Raji (cell line): ENCODE results near the gene PCSK6.

Experiments used
- POLR2A ChIP-seq: IDR thresholded peaks from 2 replicates; pipeline ENCODE4 v1.6.1; 2011; ENCODE audit warnings: low read depth, low read length, control low read depth; ENCODE audit not compliant: insufficient read depth

PCSK6 gene

DNA sequence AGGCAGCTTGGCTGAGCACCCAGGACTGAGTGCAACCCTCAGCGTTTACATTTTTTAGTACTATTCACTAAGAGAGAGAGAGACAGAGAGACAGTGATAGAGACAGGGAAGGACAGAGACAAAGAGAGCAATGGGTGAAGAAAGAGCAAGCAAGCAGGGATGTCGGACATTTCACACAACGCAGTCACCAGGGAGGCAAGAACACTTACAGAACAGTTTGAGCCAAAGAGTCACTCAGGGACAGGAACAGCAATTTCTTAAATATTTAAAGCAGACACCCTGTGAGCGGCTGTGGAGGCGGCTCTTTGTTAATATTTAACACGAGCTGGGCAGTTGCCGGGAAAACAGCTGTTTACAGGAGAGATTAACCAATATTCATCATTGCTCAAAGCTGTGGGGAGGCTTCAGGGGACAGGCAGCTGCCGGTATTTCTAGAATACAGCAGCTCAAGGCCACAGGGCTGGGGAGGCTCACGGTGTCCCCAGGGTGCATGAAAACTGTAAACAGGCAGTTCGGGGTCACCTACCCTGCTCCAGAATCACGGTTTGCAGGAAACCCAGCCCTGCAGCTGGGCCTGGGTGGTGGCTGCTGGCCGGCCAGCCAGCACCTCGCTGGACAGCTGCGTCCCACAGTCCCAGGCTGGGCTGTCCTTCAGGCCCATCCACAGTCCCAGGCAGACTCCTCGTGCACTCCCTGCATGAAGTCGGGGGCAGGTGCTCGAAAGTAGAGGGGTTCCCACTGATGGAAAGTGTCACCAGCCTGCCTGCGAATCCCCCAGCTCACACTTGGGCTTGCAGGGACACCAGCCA lies 38.8 kb upstream of the PCSK6 start:
- TF ChIP-seq POLR2A = no peak

DNA sequence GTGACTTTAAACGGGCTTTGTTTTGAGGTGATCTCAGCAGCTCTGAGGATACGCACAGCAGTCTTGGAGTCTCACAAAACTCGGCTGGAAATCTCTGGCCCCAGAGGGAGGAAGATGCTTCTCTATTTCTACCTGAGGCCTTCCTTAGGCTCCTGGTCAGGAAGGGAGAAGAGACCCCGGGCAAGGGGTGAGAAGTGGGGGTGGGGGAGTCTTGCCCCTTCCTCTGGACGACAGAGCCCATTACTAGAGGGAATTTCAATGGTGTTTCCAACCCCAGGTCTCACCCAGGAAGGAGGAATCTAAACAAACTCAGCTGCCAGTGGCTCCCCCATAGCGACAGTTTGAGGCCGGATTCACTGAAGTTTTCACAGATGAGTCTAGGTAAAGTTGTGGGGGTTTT lies 37.4 kb upstream of the PCSK6 start:
- no peak for TF ChIP-seq POLR2A

DNA sequence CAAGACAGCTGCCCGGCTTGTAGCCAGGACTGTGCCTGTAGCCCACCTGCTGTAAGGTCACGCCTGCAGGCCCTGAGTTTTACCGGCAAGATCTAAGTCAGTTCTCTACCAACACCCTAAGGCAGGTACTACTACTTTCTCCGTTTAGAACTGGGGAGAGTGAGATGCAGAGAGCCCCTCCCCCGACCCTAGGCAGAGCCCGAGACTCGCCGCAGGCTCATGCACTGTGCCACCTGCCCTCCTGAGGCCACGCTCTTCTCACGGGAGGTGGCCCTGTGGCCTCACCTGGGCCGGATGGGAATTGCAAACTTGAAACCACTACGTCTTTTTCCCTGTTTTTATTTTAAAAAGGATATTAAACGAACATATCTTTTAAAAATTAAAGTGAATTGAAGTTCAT lies 36.9 kb upstream of the PCSK6 start:
- no peak for TF ChIP-seq POLR2A

DNA sequence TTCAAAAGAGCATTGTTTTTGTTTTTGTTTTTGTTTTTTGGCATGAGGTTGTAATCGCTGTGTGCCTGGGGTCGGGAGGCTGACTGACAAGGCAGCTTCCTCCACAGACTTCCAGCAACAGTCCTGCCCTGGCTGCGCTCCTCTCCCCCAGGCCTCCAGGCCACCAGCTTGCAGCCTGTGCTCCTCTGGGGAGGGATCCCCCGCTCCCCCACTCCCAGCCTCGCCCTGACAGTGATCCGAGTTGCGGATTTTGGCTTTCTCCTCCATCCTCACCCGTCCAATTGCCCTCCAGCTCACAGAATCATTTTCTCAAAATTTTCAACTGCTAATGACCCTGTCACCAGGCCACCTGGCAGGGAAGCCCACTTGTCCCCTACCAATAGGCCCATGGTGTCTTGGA lies 36.5 kb upstream of the PCSK6 start:
- TF ChIP-seq POLR2A = no peak

DNA sequence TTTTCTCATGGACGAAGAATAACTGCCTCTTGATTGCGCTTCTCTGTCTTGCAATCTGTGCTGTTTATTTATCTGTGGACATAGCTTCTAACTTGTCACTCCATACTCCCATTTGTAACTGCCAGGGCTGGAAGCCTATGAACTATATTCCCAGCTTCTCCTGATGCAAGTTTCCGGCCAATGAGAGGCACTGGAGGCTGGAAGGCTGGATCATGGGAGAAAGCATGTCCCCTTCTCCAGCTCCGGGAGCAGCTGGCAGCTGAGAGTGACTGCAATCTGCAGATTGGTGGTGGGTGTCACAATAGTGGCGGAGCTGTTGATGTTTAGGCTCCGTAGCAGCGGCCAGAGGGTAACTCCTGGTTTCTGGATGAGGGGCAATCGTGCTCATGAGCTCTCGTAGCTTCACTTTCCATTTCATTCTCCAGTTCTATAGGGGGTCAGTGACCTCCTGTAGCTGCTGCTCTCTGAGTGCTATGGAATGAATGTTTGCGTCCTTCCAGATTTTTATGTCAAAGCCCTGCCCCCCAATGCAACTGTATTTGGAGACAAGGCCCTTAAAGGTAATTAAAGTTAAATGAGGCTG lies 35.7 kb upstream of the PCSK6 start:
- TF ChIP-seq POLR2A = no peak

DNA sequence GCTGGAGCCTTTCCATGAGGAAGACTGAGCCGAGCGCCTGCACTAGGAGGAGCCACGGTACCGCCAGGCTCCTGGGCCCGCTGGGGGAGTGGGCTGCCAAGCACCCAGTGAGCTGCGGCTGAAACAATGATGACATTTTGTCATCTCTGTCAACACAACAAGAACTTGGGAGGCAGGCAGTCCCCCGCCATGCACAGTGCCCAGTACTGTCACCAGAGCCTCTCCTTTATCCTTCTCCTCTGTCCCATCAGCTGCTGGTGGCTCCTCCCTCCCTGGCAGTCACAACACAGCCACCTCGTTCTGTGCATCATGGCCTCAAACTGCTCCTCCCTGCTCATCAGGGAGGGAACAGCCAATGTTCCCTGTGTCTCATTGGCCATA lies 34.0 kb upstream of the PCSK6 start:
- no peak for TF ChIP-seq POLR2A

DNA sequence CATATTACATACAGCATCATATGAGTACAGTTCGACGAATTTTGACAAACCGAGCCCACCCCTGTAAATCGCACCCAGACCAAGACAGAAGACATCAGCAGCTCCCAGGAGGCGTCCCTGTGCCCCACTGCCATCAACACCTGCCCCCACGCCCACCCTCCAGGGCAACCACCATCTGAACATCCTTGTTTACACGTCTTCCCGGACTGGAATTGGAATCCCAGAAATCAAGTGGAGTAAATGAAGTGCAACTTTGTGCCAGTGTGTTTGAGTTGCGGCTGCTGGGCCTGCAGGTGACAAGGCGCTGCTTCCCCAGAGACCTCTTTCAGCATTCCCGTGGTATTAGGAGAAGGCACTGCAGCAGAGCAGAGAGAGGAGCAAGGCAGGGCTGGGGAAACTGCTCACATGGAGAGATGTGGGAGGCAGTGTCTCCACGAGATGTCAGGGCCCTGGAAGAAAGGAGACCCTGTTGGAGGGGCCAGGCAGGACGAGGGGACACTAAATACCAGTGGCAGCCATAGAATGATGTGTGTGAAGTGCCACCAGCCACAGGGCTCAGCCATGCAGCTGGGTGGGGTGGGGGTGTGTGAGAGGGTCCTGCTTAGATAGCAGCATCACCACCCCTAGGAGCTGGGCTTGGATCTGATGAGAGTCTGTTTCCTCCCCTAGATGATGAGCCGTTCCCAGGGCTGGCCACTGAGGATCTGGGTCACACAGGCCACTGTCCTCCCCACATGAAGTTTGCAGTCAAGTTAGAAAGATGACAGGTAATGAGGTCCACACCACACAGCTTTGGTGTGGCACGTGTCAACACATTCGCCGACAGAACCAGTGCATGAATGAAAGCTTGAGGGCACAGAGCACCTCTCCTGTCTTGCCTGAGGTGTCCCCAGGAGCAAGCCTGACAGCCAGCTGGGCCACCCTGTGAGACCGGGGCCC lies 33.4 kb upstream of the PCSK6 start:
- no peak for TF ChIP-seq POLR2A

DNA sequence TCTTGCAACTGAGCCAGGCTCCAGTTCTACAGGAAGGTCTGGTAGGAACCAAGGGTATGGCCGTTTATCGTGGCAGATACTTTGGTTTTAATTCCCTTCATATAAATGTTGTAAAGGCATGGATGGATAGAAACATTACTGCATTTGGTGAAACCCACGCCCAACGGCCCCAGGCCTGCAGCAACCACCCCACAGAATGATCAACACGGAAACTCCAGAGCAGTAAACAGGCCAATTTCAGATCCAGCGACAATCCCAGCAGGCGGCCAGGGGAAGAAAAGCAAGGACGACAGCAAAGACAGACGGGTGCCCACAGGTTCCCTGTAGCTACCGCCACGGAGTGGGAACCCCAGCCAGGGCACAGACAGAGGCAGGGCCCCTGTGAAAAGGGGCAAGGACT lies 32.6 kb upstream of the PCSK6 start:
- TF ChIP-seq POLR2A = no peak

DNA sequence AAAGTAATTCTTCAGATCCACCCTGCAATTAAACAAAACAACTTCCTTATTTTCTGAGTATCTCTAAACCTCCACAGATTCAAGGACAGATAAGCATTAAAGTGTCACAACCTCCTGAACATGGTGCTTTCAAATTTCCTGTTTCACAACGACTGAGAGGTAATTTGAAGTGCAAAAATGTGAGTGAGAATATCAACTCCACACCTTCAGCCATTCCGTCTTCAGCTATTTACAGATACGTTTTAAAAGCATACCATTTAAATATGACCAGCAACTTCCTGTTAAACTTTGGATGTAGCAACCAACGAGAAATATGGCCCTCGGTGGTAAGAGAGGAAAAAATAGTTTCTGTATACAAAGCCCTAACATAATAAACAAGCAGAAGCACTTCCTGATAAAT lies 32.1 kb upstream of the PCSK6 start:
- no peak for TF ChIP-seq POLR2A

DNA sequence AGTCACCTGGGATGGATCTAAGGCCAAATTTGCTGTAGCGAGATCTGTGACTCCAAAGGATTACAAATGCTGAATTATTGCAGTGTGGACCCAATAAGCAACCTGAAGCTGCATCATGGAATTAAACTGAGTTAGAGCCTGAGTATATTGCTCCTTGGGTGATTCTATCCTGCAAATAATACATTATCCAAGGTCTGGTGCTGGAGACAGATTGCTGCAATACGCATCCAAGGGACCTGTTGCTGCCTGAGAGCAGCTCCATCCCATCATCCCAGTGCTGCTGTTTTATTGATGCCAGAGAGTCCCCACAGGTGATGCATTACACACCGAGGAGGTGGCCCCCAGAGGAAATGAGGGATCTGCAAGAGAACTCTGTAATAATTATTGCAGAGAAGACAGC lies 31.6 kb upstream of the PCSK6 start:
- no peak for TF ChIP-seq POLR2A

DNA sequence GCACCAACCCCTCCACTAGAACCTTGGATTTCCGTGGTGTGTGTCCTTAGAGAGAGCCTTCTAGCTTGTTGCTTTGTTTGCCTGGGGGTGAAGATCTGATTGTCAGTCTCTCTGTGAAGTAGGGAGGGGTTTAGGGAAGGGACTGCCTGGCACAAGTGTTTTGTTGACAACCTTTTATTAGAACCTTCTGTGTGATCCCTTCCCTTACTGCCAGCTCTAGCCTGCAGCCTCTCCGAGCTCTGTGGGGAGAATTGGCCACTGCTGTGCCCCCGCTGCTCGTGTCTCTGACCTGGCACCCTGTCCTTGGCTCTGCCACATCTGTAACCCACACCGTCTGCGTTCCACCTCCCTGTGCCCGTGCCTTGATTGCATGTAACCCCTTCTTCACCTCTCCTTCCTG lies 30.9 kb upstream of the PCSK6 start:
- no peak for TF ChIP-seq POLR2A

DNA sequence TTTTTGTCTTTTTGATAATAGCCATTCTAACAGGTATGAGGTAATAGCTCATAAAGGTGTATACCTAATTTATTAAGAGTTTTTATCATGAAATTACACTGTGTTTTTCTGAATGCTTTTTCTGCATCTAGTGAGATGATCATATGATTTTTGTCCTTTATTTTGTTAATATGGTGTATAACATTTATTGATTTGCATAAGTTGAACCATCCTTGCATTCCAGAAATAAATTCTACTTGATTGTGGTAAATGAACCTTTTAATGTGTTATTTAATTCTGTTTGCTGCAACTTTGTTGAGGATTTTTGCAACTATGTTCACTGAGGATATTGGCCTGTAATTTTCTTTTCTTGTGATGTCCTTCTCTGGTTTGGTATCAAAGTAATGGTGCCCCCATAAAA lies 28.0 kb upstream of the PCSK6 start:
- TF ChIP-seq POLR2A = no peak

DNA sequence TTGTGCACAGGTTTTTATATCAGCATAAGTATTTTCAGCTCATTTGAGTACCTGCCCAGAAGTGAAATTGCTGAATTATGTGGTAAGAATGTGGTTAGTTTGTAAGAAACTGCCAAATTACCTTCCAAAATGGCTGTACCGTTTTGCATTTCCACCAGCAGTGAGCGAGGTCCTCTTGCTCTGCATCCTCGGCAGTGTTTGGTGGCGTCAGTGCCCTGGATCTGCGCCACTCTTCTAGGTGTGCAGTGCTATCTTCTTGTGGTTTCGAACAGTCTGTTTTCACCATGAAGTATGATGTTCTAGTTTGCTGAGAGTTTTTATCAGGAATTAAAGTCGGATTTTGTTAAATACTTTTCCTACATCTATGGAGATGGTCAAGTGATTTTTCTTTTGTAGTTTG lies 24.8 kb upstream of the PCSK6 start:
- TF ChIP-seq POLR2A = no peak

DNA sequence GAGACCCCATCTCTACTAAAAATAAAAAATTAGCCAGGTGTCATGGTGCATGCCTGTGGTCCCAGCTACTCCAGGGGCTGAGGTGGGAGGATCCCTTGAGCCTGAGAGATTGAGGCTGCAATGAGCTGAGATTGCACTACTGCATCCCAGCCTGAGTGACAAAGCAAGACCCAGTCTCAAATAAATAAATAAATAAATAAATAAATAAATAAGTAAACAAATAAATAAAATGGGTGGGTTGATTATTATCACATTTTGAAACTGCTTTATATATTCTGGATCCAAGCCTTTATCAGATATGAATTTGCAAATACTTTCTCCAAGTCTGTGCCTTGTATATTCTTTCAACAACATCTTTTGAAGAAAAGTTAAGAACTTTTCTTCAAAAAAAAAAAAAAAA lies 22.2 kb upstream of the PCSK6 start:
- no peak for TF ChIP-seq POLR2A

DNA sequence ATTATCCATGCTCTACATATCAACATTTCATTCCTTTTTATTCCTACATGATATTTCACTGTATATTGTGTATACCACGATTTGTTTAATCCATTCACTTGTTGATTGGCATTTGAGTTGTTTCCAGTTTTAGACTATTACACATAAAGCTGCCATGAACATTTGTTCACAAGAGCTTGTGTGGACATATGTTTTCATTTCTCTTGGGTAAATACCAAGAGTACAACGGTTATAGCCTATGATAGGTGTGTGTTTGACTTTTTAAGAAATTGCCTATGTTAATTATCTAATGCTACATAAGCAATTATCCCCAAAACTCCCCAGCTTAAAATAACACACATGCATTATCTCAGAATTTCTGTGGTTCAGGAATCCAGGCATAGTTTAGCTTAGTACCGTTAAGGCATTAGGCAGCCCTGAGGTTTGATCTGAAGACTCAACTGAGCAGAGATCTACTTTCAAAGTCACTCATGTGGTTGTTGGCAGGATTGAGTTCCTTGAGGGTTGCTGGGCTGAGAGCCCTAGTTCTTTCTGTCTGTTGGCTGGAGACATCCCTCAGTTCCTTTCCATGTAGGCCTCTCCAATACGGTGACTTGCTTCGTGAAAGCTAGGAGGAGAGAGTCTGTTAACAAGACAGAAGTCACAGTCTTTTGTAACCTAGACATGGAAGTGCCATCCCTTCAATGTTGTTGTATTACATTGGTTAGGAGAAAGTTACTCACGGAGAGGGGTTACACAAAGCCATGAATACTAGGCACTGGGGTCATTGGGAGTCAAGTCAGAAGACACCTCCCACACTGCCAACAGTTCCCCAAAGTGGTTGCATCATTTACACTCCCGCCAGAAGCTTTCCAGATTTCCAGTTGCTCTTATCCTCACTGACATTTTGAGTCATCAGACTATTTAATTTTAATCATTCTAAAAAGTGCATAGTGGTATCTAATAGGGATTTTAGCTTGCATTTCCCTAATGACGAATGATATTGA lies 21.0 kb upstream of the PCSK6 start:
- no peak for TF ChIP-seq POLR2A
